HG03095 (cell line): ENCODE measurements around the gene PAX8.

Source experiments
- ATAC-seq: cut with Tn5 transposase; IDR thresholded peaks from one replicate; pipeline ENCODE4 v1.9.1; 2021; ENCODE audit warnings: moderate library complexity; ENCODE audit not compliant: unreplicated experiment

Gene PAX8

GRCh38 chr2:113186433-113186796, 92.3 kb downstream of the PAX8 start:
- ATAC-seq: no peak

- ATAC-seq: no peak
These were observed 92.9 kb downstream of the PAX8 start for GRCh38 chr2:113185664-113186432.

- ATAC-seq: no peak
These were observed 94.0 kb downstream of the PAX8 start for GRCh38 chr2:113184531-113185230.

GRCh38 chr2:113183703-113184102, 95.0 kb downstream of the PAX8 start:
- no peak for ATAC-seq

- ATAC-seq: no peak
These were observed 95.5 kb downstream of the PAX8 start for GRCh38 chr2:113183264-113183663.

GRCh38 chr2:113182471-113183260, 96.1 kb downstream of the PAX8 start:
- no peak for ATAC-seq

- ATAC-seq: no peak
These were observed 97.3 kb downstream of the PAX8 start for GRCh38 chr2:113181258-113182051.

- ATAC-seq: no peak
These were observed 98.4 kb downstream of the PAX8 start for GRCh38 chr2:113180131-113180946.

- ATAC-seq: no peak
These were observed 99.2 kb downstream of the PAX8 start for GRCh38 chr2:113179446-113180045.

- no peak for ATAC-seq
These were observed 99.8 kb downstream of the PAX8 start for GRCh38 chr2:113178891-113179290.

- ATAC-seq: no peak
These were observed 100.5 kb downstream of the PAX8 start for GRCh38 chr2:113178069-113178746.

- ATAC-seq: no peak
These were observed 101.9 kb downstream of the PAX8 start for GRCh38 chr2:113176696-113177355.

GRCh38 chr2:113175736-113176695, 102.7 kb downstream of the PAX8 start:
- no peak for ATAC-seq

- peak; percentile 65 for ATAC-seq
These were observed 103.6 kb downstream of the PAX8 start for GRCh38 chr2:113175042-113175628.

- ATAC-seq: no peak
These were observed 104.4 kb downstream of the PAX8 start for GRCh38 chr2:113174376-113174750.

- ATAC-seq: peak; percentile 80
These were observed 105.0 kb downstream of the PAX8 start, which contains the start of gene PSD4 for GRCh38 chr2:113173542-113174375. PSD4 (plus strand) TSS chr2:113173971; CDS start chr2:113182457, 8,486 bp downstream.
